HG02588 (cell line): ENCODE measurements around the gene CLDN14.

Source experiments
- ATAC-seq: cut with Tn5 transposase; IDR thresholded peaks from one replicate; pipeline ENCODE4 v1.9.1; 2021; ENCODE audit warnings: mild to moderate bottlenecking, moderate library complexity; ENCODE audit not compliant: unreplicated experiment

CLDN14 gene

DNA sequence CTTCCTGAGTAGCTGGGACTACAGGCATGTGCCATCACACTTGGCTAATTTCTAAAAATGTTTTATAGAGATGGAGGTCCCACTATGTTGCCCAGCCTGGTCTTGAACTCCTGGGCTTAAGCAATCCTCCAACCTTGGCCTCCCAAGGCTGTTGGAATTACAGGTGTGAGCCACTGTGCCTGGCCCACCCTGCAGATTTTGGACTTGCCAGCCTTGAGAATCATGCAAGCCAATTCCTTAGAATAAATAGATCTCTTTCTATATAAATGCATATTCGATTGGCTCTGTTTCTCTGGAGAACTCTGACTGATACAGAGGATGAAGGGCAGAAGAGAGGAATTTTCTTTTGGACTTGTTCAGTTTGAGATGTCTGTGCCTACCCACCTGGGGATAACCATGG, 6.7 kb downstream of the CLDN14 start:
- no peak for ATAC-seq

DNA sequence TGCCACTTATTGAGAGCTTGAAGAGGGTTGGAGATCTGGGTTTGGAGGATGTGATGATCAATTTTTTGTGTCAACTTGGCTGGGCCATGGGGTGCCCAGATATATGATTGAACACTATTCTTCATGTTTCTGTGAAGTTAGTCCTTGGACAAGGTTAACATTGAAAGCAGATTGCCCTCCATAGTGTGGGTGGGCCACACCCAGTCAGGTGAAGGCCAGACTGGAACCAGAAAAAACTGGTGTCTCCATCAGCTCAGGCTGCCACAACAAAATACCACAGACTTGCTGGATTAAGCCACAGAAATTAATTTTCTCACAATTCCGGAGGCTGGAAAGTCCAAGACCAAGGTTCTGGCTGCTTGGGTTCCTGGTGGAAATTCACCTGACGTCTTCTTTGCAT, 7.5 kb downstream of the CLDN14 start:
- ATAC-seq: no peak

DNA sequence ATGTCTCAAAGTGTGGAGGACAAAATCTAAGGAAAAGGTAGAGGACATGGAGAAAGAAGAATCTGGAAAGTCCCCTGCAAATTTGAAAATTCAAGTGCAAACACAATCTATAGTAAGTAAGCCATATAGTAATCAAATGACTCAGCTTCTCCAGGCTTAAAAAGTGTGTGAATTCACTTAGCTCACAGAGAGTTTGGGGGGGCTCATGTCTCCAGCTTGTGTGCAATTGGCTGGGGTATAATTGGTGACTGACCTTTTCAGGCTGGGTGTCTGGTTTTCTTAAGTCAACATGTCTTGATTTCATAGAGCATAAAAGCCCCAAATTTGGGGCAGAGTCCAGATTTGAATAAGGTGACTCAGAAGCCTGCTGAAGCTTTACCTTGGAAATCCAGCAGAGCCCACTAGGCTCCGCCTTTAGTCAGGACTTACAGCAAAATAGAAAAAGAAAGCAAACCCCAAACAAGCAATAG, 8.6 kb downstream of the CLDN14 start:
- ATAC-seq: no peak

DNA sequence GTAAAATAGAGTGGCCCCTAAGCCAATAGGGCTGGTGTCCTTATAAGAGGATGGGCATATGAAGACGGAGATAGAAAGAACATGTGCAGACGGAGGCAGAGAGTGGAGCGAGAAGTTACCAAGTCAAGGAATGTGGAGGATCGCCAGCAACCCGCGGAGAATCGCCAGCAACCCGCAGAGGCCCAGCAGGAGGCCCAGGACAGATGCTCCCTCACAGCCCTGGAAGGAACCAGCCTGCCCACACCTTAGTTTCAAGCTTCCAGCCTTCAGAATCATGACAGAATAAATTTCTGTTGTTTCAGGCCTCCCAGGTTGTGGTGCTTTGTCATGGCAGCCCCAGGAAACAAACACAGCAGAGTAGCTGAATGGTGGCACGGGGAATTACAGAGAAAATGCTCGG, 9.6 kb downstream of the CLDN14 start:
- no peak for ATAC-seq

DNA sequence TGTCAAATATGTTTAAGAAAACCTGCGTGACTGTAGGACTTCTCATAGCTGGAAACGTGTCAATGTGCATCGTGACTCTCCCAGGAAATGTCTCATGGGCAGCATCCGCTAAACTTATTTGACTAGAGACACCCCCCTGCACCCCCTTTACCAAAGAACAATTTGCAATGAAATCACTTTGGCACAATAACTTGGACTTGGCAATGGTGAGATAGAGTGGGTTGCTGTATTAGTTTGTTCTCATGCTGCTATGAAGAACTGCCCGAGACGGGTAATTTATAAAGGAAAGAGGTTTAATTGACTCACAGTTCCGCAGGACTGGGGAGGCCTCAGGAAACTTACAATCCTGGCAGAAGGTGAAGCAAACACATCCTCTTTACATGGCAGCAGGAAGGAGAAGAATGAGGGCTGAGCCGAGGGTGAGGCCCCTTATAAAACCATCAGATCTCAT, 13.8 kb downstream of the CLDN14 start:
- no peak for ATAC-seq

DNA sequence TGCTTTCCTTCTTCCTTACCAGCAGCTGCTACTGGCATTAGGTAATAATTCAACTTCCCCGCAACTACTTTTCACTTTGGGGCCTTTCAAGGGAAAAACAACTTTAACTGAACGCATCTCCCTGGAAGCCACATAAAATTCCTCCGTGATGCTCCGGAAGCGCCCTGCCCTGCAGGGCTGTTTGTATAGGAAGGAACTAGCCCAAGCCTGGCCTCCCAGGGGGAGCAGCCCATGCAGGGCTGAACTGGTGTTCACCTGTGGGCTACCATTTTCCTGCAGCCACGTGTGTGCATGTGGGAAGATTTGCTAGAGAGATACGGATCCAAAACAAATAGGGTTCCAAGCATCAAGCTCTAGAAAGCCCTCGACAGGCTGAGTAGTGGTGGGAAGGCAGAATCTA, 14.4 kb downstream of the CLDN14 start:
- no peak for ATAC-seq

DNA sequence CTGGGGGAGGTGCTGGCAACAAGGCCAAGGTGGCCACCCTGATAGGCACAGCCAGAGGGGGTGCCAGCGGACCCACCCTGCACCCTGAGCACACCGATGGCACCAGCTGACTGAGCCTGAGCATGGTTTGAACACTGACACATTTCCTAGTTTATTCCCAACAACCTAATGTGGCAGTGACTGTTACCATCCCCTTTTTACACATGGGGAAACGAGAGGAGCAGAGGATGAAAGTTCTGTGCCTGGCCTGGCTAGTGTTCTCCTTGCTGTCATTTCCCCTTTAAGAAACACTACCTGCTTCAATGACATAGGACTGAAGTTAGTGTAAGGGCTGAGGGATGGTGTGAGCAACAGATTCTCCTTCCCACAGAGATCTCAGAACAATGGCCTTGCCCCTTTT, 15.3 kb downstream of the CLDN14 start:
- ATAC-seq: no peak

DNA sequence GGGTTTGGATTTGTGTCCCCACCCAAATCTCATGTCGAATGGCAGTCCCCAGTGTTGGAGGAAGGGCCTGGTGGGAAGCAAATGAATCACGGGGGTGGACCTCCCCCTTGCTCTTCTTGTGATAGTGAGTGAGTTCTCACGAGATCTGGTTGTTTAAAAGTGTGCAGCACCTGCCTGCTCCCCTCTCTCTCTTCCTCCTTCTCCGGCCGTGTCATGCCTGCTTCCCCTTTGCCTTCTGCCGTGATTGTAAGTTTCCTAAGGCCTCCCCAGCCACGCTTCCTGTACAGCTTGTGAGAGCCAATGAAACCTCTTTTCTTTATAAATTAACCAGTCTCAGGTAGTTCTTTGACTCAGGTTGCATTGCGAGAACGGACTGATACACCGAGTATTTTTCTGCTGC, 15.9 kb downstream of the CLDN14 start:
- no peak for ATAC-seq

DNA sequence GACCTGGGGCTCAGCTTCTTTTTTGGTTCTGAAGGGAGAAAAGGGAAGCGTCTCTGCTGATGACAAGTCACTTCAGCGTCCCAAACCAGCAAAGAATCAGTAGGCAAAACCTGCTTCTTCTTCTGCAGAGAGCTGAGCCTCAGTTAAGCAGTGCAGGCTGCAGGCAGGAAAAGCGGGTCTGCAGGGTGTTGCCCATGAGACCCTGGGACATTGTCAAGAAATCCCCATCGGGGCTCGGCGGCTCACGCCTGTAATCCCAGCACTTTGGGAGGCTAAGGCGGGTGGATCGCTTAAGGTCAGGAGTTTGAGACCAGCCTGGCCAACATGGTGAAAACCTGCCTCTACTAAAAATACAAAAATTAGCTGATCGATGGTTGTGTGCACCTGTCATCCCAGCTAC, 16.7 kb downstream of the CLDN14 start:
- no peak for ATAC-seq

DNA sequence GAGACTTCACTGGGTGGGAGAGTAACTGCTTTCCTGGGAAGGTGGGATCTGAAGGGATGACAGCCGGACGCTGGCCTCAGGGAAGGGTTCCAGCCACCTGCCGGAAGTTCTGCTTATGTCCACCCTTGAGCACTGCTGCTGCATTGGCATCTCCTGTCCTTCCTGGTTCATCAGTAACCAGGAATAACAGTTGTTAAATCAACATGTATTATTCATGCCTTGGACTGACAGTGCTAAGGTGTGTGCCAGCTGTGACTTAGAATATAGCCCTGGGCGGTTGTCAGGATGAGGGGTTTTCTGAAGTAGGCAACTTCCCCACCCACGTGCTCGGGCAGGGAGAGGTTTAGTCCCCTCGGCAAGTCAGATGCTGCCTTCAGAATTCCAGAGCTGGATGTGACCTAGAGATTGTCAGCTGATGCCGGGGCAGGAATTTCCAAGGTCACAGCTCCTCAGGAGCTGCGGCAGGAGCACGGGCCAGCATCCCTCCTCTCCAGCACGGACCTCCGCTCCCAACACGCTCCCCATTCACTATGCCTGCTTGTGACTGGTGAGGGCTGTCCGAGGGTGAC, 17.9 kb downstream of the CLDN14 start:
- ATAC-seq: no peak

DNA sequence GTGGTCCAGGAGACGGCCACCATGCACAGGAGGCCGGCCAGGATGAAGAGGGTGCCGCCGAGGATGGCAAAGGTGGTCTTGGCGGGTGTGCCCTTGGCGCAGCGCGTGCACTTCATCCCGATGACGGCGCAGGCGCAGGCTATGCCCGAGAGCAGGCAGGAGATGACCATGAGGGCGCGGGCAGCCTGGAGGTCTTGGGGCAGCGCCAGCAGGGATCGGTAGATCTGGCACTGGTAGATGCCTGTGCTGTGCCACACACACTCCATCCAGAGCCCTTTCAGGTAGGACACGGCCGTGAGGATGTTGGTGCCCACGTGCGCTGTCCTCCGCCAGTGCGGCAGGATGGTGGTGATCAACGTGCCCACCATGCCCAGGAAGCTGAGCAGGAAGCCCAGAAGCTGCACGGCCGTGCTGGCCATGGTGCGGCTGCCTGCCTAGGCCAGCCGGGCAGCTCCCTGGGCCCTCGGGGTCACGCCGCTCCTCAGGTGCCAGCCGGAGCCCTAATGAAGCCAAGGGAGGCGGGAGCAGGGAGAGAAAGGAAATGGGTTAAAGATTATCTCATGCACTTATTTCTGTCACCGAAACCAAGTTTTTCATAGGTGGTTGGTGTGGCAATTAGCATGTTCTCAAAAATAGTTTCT, 18.5 kb downstream of the CLDN14 start:
- no peak for ATAC-seq

DNA sequence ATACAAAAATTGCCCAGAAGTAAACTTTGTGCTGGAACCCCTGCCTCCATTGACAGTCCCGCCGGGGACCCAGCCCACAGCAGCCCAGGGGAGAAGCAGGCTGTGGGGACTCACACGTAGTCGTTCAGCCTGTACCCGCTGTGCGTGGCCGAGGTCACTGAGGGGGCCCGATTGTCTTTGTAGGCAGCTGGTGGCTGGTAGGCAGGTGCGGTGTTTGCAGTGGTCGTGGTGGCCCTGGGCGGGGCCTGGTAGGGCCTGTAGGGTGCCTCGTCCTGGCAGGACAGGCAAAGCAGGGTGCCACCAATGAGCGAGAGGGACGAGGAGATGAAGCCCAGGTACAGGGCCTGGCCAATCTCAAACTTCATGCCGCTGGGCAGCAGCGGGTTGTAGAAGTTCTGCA, 19.1 kb downstream of the CLDN14 start:
- ATAC-seq: no peak

DNA sequence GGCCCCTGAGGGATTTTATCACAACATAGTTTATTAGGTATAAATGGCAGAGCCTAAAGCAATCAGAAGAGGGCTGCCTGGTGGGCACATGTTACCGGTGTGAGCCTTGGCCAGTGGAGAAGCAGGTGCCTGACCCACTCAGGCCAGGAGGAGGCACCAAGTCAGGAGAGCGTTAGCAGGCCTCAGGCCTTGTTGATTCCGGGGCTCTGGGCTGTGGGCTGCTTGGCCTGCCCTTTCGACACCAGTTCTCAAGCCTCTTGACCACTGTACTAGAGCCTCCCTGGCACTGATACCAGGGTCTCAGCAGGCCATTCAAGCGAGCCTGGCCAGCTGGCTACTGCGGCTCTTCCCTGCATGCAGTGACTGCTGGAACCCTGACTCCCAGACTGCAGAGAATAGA, 20.8 kb downstream of the CLDN14 start:
- ATAC-seq: no peak

DNA sequence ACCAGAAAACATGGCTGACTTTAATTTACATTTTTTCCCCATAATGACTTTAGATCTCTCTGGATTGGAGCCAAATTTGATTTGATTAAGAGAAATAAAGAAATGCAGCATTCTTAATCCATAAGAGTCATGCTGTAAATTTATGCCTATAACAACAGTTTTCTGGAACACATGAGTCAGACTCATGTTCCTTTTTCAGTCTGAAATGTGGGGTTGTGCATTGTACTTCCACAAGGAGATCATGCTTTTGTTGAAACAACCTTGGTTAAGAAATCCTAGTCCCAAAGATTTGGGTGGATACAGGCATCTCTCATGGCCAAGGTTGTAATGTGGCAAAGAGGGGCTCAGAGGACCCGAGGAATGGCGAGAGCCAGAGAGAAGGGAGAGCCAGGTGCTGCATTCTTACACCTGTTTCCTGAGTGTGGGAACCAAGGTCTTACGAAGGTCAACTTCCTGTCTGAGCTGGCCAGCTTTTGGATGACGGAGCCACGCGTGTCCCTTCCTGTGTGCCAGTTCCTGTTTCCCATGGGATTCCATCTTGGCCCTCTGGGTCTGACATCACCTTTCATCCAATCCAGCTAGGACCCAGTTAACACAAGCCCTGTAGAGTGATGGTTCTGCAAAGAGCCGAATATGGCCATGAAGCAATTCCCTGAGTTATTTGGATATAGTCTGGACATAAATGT, 23.1 kb downstream of the CLDN14 start:
- ATAC-seq: no peak

DNA sequence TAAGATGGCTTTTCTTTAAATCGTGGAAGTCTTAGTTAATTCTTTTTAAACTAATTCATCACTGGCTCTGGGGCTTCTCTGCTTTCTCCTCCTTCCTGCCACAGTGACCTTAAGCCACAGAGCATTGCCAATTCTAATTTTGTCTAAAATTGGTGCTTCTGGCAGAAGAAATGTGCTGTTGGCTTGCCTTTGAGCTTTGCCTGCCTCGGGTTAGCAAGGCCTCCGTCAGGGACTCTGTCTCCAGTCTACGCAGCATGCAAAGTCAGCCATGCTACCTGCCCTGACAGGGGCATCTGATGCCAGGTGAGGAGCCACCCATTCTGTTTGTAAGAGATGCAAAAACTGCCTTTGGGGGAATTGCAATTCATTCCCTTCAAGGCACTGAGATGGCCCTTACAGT, 25.2 kb downstream of the CLDN14 start:
- no peak for ATAC-seq

DNA sequence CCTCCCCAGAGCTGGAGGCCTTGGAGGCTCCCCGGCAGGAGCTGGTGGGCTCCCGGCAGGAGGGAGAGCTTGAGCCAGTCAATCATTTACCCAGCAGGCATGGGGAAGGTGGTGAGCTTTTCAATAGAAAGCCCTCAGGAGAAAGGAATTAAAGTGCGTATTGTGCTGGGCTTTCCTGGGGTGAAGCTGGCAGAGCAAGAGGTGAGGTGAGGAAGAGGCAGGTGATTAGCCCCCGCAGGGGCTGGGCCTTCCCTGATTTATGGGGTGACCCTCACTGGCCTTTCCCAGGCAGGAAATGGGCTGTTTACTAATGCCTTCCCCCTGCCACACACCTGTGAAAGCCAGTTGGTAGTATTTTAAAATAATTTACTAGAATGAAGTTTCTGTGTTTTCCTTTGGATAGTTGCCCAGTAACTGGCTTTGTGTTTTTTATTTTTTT, 25.8 kb downstream of the CLDN14 start:
- no peak for ATAC-seq

DNA sequence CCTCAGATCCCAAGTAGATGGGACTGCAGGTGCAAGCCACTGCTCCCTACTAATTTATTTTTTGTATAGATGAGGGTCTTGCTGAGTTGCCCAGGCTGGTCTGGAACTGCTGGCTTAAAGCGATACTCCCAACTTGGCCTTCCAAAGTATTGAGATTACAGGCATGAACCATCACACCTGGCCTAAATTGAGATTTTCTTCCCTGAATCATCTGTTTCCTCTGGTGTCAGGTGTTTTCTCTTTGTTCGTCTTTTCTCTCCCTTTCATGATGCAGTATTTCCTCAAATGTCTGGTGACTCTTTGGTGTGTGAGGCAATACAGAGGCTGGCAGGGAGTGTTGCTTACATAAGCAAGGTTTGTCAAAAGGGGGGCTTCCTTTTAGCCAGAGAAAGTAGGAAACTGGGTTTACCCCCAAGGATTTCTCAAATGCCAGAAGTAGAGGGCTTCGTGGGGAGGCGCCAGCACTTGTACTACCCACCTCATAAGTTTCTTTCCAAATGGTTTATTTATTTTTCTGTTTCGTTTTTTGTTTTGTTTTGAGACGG, 27.6 kb downstream of the CLDN14 start:
- no peak for ATAC-seq

DNA sequence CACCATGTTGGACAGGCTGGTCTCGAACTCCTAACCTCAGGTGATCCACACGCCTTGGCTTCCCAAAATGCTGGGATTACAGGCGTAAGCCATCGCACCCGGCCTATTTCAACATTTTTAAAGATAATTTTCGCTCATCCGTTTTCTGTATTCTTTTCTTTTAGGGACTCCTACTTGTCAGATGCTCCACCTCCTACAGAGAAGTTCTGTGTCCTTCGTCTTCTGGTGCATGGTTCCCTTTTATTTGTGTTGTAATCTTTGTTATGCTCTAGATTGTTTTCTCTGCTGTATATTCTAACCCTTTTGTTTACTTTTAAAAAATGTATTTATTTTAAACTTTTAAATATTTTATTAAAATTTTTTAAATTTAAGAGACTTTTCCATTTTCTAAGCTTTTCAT, 28.4 kb downstream of the CLDN14 start:
- no peak for ATAC-seq

DNA sequence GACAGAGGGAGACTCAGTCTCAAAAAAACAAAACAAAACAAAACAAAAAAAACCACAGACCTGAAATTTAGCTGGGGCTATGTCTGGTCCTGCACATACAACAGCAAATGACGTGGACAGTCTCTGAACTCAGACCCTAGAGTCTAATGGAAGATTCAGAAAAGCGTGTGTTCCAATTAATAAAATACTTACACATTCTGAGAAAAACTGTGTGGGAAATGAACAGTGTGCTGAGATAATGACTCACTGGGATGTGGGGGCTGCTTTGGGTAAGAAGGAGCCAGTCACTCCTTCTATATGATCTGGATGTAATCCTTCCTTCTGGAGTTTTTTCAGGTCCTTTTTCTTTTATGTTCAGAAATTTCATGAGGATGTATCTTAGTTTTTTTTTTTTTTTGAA, 29.4 kb downstream of the CLDN14 start:
- no peak for ATAC-seq

DNA sequence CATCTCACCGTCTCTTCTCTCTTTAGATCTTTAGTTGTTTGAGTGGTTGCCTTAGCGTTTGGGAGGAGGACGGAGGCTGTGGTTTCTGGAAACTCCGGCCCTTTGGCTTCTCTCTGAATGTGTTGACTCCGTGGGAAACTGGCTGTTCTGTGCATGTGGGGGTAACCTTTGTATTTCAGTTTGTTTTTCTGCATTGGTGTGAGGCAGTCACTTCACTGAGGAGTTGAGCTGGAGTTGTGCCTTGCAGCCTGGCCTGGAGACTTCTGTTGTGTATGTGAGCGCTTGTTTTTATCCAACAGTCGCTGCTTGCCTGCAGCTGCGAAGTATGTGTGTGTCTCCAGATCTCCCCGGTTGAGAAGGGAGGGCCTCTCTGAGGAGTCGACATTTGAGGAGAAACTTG, 33.6 kb downstream of the CLDN14 start:
- ATAC-seq: no peak

DNA sequence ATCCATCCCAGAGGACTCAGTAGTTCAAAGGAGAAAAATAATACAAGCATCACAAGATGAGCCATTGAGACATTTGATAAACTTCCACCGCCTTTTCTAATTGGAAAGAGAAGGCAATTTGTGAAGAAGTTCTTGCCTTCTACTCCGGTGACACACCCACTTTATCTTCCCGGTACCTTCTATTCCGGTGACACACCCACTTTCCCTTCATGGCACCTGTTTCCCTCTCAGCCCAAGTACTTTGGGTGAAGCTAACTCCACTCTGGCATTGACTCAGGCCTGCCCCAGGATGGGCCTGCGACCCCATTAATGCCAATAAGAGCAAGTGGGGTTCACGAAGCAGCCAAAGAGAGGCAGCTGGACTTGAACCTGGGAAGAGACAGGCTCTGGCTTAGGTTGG, 38.2 kb downstream of the CLDN14 start:
- no peak for ATAC-seq

DNA sequence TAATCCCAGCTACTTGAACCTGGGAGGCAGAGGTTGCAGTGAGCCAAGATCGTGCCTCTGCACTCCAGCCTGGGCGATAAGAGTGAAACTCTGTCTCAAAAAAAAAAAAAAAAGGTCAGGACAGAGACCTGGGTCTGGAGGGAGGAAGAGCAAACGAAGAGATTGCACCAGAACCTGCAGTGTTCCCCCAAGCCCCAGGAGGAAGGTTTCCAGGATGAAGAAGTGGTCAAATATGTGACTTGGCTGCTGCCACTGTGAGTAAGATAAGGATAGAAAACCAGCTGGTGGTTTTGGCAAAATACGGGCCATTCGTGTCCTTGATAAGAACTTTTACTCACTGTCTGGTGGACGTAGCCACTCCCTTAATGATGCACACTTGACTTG, 42.2 kb downstream of the CLDN14 start:
- ATAC-seq: no peak
